Umbilical cord (tissue), 2 donors: ENCODE results near the gene MBTPS2. TPM values are rescaled to one million over a fixed set of nuclear protein-coding genes. Genes with fewer than 3 reads are reported as not detected.

Experiments used
- DNase-seq: peaks from one replicate; pipeline ENCODE4 v3.0.0-alpha.2; 2015; ENCODE audit warnings: low spot score
- total RNA-seq: library from RNA; depleted of rRNA; stranded (reverse); fragments of >200 nt; gene quantifications from one replicate; pipeline ENCODE4 v1.2.3, GENCODE V29; 2014; ENCODE audit warnings: low replicate concordance; ENCODE audit not compliant: insufficient read depth

The MBTPS2 gene
- total RNA-seq, 1 donor from 2014 or later: 14.4 TPM

DNA sequence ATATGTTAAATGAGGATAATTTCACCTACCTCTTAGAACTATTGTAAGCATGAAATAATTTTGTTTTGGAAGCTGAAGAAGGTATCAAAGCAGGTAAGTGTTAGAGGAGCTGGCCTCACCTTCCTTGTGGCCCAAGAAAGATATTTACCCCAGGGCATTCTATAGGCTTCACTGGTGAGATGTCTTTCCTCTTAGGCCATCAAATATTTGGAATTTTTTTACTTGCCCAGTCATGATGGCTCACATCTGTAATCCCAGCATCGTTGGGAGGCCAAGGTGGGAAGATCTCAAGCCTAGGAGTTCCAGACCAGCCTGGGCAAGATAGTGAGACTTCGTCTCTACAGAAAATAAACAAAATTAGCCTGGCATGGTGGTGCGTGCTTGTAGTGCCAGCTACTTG is 95.0 kb downstream of the MBTPS2 start:
- no peak for DNase-seq

Other genes with a start within 250 kb of the MBTPS2 start
- gene KLHL34, start 181.3 kb upstream of the MBTPS2 start, total RNA-seq: 0.48 TPM
- 0.72 TPM for gene SMPX, start 81.5 kb upstream of the MBTPS2 start, total RNA-seq
- gene YY2, start 16.4 kb downstream of the MBTPS2 start, total RNA-seq: 2.2 TPM
- 139 TPM for gene SMS, start 101.1 kb downstream of the MBTPS2 start, total RNA-seq
- 0.24 TPM for gene PHEX, start 192.7 kb downstream of the MBTPS2 start, total RNA-seq